ENCODE data around the gene ASRGL1.

DNA sequence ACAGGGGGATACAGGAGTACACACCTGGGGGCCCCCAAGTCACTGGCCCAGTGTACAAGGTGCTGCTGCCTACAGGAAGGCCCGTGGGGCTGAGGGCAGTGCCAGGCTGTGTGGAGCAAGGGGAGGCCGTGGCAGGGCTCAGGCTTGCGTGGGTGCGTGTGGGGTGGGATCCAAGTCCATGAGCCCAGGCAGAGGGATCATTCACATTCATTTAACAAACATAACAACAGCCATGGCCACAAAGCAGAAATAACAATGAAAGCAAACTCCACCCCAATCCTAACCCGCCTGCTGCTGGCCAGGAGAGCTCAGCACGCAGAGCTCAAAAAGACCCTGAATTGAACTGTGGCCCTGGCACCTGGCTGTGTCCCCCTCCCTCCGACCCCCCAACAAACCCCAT lies 64.6 kb downstream of the ASRGL1 start:
- TF ChIP-seq, protein P1, sequence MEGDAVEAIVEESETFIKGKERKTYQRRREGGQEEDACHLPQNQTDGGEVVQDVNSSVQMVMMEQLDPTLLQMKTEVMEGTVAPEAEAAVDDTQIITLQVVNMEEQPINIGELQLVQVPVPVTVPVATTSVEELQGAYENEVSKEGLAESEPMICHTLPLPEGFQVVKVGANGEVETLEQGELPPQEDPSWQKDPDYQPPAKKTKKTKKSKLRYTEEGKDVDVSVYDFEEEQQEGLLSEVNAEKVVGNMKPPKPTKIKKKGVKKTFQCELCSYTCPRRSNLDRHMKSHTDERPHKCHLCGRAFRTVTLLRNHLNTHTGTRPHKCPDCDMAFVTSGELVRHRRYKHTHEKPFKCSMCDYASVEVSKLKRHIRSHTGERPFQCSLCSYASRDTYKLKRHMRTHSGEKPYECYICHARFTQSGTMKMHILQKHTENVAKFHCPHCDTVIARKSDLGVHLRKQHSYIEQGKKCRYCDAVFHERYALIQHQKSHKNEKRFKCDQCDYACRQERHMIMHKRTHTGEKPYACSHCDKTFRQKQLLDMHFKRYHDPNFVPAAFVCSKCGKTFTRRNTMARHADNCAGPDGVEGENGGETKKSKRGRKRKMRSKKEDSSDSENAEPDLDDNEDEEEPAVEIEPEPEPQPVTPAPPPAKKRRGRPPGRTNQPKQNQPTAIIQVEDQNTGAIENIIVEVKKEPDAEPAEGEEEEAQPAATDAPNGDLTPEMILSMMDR (conservative IDR thresholded peaks at IDR 0.05; ENCODE audit: low read depth, low read length): no peak
- TF ChIP-seq EZH2 (IDR thresholded peaks at IDR 0.05; ENCODE audit: borderline replicate concordance, low read depth, low read length, poor library complexity, severe bottlenecking): no peak
